NCI-H524 (cell line): ENCODE data around the gene KCNH1.
"Not testable (repeated sequence)": the region's sequence is repeated elsewhere in the genome, so short reads cannot be mapped to it uniquely, and the experiment has no call there.

Experiments
- DNase-seq, 2 experiments: peaks; one replicate each; lab custom pipeline; 2025; lab: John Stamatoyannopoulos, UW

KCNH1 gene

GRCh38 chr1:211095381-211095780 is 38.6 kb downstream of the KCNH1 start:
- DNase-seq, result no peak

GRCh38 chr1:211092955-211093354 is 41.0 kb downstream of the KCNH1 start:
- DNase-seq, result no peak

GRCh38 chr1:211091867-211092266 is 42.1 kb downstream of the KCNH1 start:
- DNase-seq, result no peak

GRCh38 chr1:211089536-211089935 is 44.4 kb downstream of the KCNH1 start:
- DNase-seq, result no peak

DNA sequence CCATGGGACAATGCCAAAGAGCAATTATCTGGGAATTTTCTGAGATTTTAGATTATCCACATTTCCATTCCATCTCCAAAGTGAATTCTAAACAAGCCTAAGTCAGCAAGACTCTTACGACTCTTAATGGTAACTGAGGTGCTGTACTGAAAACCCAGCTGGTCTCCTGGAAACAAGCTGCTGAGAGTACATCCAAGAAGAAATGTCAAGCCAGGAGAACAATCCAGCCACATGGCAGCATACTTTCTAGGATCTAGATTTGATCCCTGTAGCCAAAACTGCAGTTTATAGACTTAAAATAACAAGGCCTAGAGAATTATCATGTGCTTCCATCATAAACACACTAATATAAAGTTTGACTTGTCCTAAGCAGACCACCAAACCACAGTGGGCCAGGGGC is 45.8 kb downstream of the KCNH1 start:
- no peak for DNase-seq

- no peak for DNase-seq
These were observed 51.1 kb downstream of the KCNH1 start for GRCh38 chr1:211082824-211083223.

- not testable (repeated sequence) for DNase-seq
These were observed 52.5 kb downstream of the KCNH1 start for GRCh38 chr1:211081447-211081846.

DNA sequence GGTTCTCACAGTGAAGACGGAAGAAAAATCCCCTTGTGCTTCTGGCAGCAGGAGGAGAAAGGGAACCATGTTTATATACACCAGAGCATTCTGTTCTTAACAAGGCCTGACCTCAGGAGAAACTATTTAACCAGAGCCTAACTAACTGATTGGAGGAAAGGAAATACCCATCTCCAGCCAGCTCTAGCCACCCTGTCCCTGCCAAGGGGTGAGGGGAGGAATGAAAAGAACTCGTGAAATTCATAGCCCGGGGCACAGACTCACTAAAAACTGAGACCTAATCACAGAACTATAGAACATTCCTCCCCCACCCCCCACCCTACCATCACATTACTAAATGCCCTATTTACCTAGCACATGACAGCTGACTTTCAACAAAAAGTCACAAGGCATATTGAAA is 65.0 kb downstream of the KCNH1 start:
- DNase-seq, result no peak

DNA sequence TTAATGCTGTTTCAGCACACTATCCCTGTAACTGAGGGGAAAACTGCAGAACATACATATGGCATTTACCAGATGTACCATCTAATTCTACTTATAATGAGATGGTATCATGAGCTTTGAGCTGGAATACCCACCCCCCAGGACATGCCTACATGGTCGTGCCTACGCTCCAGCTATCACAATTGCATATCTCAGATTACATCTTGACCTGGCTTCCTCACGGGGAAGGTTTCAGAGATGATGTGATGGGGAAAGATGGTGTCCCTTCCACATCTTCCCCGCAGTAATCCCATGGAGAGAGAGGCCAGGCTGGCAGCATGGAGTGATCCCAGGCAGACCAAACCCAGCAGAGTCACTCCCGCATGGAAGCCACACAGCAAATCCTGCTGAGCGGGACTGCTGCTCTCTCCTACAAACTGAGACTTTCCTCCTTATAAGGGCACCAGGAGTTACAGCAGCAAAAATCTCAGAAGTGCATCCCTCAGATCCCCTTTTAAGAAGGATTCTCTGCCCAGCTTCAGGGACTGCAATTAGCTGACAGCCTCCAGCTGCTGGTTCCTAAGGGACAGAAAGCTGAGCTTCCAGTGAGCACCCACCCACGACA is 67.1 kb downstream of the KCNH1 start:
- DNase-seq, result peak in 1 of 2 experiments; percentile 15

- DNase-seq, result not testable (repeated sequence)
These were observed 92.1 kb downstream of the KCNH1 start for GRCh38 chr1:211041838-211042237.

- DNase-seq, result no peak
These were observed 96.9 kb downstream of the KCNH1 start for GRCh38 chr1:211037095-211037494.

- no peak for DNase-seq
These were observed 97.4 kb downstream of the KCNH1 start for GRCh38 chr1:211036381-211037060.

DNA sequence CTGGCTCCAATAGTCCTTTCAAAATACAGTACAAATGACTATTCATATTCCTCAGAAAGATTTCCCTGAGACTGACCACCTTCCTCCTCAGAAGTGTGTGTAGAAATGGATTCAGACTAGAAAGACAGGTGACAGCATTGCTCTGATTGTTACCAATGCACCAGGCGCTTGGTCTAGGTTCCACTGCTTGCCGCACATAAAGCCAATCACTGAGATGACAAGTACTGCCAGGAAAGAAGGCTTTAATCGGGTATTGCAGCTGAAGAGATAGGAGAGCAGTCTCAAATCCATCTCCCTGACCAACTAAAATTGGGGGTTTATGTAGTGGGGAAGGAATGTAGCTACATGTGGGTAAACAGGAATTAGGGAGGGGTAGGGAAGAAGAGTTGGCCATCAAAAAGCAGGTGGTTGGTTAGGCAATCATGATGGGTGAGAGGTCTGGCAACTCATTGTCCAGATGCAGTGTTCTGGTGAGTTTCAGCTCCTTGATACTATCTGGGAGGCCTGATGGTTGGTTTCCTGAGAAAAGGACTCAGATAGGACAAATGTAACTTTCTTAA is 98.0 kb downstream of the KCNH1 start:
- no peak for DNase-seq

GRCh38 chr1:211033921-211034525 is 99.9 kb downstream of the KCNH1 start:
- DNase-seq, result no peak

- no peak for DNase-seq
These were observed 109.0 kb downstream of the KCNH1 start for GRCh38 chr1:211024901-211025300.

GRCh38 chr1:211019266-211019665 is 114.7 kb downstream of the KCNH1 start:
- DNase-seq, result no peak

DNA sequence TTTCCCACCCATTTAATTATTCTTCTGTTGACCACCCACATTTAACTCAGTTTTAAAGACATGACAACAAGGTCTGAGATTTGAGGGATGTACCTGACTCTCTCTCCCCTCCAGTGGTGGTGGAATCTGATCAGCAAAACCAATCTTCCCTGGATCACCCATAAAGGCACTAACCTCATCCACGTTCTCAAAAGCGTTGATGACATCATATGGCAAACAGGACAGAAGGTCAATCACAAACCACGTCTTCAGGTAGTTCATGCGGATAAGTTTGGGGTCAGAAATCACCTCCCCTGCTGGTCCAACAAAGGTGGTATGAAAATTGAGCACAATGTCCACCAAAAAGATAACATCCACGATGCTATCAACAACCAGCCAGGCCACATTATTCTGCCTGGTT is 115.3 kb downstream of the KCNH1 start:
- no peak for DNase-seq

DNA sequence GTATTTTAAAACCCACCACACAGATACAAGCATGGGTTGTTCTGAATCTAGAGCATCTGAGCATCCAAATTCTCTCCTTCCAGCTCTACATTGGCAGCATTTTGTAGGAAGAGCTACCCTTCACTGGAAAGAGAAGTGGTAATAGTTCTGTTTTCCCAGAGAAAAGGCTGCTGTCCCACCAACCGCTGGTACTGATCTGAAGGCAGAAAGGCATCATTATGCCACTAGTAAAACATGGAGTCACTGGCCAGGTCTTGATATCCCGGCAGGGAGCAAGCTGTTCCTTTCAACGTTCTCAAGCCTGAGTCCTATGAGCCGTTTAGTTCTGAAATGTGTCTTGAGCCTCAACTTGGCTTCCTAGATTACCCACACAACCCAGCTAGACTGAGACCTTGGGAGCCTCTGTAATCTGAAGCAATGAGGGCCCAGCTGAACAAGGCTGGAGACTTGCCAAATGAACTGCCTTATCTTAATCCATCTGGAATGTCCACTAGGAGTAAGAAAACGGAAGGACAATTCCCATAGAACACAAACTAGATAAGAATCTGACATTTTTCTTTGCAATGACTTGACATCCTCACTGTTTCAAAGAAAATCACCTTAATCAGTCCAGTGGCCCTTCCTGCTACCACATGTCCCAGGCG is 116.8 kb downstream of the KCNH1 start:
- peak in 1 of 2 experiments; percentile 25 for DNase-seq

DNA sequence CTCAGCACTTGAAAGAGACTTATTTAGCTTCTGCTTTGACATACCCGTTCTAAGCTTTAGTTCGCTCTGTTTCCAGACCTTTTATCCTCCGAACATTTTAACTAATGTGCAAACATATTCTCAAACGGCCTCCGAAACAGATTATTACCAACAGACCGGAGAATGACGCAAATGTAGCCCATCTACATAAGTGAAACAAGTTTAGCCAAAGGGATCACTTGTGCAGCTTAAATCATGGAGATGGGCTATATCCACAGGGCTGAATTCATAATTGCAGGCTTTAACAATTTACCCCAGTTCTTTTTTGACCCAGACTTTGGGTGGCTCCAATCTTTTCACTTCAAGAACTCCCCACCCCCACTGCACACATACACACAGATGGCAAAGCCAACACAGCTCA is 119.7 kb downstream of the KCNH1 start:
- DNase-seq, result no peak

DNA sequence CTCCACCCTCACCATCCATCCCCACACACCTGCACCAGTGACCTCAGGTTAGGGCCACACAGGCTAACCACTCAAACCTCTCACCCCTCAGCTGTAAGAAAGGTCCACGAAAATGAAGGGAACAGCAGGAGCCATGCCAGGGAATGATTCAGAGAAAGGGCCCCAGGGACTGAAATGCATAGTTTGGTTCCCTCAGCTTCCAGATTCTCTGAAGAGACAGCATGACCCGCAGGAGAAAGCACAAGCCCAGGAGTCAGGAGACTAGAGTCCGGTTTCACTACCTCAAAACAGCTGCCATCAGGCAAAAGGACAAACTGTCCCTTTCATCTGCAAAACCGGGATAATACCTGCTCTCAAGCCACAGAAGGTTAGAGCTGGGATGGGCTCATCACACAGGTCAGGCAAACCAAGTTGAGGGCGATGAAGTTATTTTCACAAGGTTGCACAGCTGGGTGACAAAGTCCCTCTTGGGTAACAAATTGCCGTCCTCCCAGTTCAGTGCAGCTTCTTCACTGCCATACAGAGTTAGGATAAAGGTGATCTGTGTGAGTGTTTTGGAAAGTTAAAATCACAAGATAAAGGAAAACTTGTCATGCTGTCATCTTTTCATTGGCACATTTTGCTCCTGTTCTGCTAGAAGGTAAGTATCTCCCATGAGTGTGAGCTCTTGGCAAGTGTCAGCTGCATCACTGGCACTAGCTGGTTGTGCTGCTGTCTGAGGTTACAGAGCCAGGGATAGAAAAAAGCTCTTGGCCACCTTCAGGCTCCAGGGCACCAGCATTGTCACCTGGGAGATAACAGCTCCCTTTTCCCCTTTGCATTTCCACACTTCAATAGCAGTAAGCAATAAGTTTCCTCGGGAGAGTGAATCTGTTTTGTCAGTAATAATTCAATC is 120.4 kb downstream of the KCNH1 start:
- no peak for DNase-seq

- not testable (repeated sequence) for DNase-seq
These were observed 122.8 kb downstream of the KCNH1 start for GRCh38 chr1:211011128-211011527.

GRCh38 chr1:211009944-211010343 is 124.0 kb downstream of the KCNH1 start:
- no peak for DNase-seq
